HFF-Myc (cell line): ENCODE data around the gene SMG6.

Experiments
- DNase-seq: peaks from one replicate; pipeline ENCODE4 v3.0.0-alpha.2; 2011; ENCODE audit warnings: low read depth; ENCODE audit errors: extremely low read depth
- H3K4me3 ChIP-seq: replicated peaks from 2 replicates; pipeline ENCODE4 v1.5.1; 2011; ENCODE audit warnings: low read depth, mild to moderate bottlenecking, control low read depth, low read length
- TF ChIP-seq, protein P1 (sequence below): IDR thresholded peaks from 2 replicates; pipeline ENCODE4 v1.5.1; 2012; ENCODE audit warnings: mild to moderate bottlenecking, low read depth, low read length, control low read depth; ENCODE audit errors: missing control alignments

The SMG6 gene

DNA sequence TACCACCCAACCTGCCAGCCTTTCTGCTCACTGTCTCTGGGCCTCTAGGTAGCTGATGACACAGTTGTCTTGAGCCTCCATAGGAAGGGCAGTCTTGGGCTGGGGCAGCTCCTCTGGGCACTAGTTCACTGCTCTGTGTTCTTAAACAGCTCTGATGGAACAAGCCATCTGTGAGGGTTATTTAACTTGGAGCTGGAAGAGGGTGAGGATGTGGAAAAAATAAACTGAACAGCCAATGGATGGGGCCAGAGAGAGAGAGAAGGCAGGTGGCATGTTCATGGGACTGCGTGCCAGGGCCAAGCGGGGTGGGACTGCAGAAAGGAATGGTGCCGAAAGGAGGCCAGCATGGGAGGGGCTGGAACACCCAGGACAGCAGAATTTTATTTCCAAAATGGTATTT is 196.1 kb downstream of the SMG6 start:
- no peak for DNase-seq
- no peak overlapping the region for H3K4me3 ChIP-seq
- TF ChIP-seq, protein P1, sequence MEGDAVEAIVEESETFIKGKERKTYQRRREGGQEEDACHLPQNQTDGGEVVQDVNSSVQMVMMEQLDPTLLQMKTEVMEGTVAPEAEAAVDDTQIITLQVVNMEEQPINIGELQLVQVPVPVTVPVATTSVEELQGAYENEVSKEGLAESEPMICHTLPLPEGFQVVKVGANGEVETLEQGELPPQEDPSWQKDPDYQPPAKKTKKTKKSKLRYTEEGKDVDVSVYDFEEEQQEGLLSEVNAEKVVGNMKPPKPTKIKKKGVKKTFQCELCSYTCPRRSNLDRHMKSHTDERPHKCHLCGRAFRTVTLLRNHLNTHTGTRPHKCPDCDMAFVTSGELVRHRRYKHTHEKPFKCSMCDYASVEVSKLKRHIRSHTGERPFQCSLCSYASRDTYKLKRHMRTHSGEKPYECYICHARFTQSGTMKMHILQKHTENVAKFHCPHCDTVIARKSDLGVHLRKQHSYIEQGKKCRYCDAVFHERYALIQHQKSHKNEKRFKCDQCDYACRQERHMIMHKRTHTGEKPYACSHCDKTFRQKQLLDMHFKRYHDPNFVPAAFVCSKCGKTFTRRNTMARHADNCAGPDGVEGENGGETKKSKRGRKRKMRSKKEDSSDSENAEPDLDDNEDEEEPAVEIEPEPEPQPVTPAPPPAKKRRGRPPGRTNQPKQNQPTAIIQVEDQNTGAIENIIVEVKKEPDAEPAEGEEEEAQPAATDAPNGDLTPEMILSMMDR, result no peak

DNA sequence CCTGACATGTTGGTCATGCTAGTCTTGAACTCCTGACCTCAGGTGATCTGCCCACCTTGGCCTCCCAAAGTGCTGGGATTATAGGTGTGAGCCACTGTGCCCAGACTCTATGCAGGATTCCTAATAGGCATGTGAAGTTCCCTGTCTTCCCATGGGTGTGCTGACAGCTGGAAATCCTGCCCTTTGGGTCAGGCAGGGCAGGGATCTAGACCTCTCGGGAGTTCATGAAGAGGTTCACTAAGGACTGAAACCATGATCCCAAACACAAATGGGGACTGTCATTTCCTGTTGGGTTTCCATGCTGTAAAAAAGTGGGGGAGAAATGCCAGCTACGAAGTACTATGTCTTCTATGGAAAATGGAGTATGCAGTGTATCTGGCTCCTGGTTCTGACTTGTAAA is 196.5 kb downstream of the SMG6 start:
- TF ChIP-seq, protein P1, result no peak

DNA sequence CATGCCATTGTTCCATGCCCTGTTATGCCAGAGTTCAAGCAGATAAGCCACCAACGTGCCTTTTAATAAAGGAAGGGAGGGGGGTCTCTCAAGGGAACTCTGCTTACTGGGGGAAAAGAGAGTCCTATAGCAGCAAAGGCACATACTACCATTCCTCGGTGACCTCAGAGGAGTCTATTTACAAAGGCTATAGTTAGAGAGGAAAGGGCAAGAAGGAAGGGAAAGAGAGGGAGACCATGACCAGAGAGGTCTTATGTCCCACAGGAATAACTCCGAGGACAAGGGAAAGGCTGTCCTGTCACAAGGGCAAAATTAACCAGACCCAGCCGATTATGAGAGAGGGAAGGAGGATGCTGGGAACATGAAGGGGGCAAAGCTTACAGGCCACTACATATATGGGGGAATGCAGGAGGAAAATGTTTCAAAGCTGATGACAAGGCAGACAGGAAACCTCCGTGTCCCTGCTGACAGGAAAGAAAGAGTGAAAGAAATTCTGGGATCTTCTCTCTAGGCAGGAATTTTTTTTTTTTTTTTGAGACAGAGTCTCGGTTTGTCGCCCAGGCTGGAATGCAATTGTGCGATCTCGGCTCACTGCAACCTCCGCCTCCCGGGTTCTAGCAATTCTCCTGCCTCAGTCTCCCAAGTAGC is 197.2 kb downstream of the SMG6 start:
- H3K4me3 ChIP-seq, result no peak overlapping the region

More for the DNA sequence above, 196.5 kb downstream of the SMG6 start:
- DNase-seq, result no peak
- H3K4me3 ChIP-seq, result no peak overlapping the region

DNA sequence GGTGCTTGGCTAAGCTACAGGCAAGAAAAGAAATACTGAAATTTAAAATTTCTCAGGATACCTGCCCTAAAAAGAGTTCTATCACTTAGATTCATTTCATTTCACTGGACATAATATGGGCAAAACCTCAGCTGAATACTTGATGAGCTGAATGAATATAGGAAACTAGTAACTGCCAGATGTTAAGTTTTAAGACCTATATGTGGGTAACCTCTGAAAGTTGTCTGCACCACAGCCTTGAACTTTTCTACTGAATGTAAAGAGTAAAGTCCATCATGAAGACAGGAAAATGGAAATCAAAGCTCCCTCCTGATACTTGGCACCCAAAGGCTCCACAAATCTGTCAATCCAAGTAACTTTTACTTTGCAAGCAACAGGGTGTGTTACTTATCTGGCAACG is 197.9 kb downstream of the SMG6 start:
- TF ChIP-seq, protein P1, result no peak
- DNase-seq, result no peak
- no peak overlapping the region for H3K4me3 ChIP-seq

More for the DNA sequence above, 197.2 kb downstream of the SMG6 start:
- DNase-seq, result no peak
- TF ChIP-seq, protein P1, result no peak

DNA sequence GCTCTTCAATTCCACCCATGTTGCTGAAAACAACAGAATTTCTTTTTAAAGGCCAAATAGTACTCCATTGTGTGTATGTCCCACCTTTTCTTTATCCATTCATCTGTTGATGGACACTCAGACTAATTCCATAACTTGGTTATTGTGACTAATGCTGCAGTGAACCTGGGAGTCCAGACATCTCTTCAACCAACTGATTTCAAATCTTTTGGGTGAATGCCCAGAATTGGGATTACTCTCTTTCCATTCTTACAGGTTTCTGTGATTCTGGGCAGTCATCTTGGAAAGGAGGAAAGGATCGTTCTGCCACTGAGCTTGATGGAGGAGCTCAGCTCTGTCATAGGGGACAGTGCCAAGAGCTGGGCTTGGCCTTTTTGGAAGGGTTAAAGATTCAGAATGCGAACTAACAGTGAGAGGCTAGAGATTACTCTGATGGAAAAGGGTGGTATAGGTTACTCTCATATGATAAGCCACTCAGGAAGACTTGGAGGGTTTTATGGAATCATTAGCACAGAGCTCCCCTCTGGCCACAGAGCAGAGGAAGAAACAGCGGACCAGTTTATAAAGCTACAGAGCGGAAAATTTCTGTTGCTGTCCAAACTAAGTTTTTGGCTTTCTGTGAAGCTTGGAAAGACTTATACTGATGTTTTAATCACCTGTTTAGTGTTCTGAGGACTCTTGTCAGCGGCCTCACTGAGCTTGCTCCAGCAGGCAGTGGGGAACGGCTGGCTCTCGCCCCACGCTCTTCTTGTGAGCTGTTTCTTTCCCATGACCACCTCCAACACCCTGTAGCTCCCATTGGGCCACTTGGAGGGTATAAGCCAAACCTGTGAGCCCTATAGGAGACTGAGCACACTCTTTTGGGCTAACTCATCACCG is 200.4 kb downstream of the SMG6 start:
- TF ChIP-seq, protein P1, result no peak
- H3K4me3 ChIP-seq, result no peak overlapping the region
- no peak for DNase-seq

DNA sequence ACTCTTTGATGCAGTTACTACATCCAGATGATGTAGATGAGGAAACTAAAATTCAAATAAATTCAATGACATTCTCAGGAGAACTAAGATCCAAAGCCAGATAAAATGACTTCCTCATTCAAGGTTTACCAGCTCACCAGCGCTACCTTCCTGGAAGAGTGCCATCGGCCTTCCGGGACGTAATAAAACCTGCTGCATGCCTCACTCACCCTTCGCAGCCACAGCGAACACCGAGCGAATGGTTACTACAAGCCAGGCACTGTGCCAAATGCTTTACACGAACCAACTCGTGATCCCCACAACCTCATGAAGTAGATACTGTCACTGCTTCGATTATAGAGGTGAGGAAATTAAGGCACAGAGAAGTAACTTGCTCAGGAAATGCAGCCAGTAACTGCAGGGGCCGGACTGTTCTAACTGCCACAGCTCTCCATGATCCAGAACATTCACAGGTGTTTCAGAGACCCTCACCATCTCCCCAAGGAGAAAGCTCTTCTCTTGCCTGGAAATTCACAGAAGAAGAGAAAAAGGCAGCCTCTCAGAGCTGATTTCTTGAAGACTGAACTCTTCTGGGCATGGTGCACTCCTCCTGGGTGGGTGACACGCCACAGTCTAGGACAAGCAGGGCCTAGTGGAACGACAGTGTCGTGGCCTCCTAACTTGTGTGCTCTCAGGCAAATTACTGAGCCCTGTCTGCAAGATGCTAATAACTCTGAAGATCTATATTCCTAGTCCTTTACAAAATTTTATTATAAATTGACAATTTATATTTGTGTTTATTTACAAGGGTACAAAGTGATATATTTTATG is 201.9 kb downstream of the SMG6 start:
- TF ChIP-seq, protein P1, result no peak
- DNase-seq, result no peak
- no peak overlapping the region for H3K4me3 ChIP-seq
